Endothelial cell of umbilical vein (primary cell): ENCODE data around the gene MCRIP2. TPM values are rescaled to one million over a fixed set of nuclear protein-coding genes. Genes with fewer than 3 reads are reported as not detected.

Source experiments
- BruUV-seq: library from RNA; stranded (reverse); fragments of 400-500 nt; replicated peaks from 2 replicates; lab custom pipeline; 2021; lab: Mats Ljungman, UMichigan
- CTCF ChIA-PET: fragments of 300-600, 350-600 bp; sonication (Branson Sonifier 250); formaldehyde crosslinking; loops from one replicate; lab custom pipeline; 2021; ENCODE audit warnings: antibody characterized with exemption, inconsistent platforms; lab: Charles Lee
- POLR2A ChIA-PET: fragments of 300-600, 350-600 bp; sonication (Branson Sonifier 250); formaldehyde crosslinking; loops from one replicate; lab custom pipeline; 2021; ENCODE audit warnings: antibody characterized with exemption, inconsistent platforms; lab: Charles Lee
- DNase-seq: peaks from one replicate; pipeline ENCODE4 v3.0.0-alpha.2; 2011; ENCODE audit warnings: low read depth, low spot score
- FAIRE-seq: peaks from 2 replicates; lab custom pipeline; 2011; peaks lifted over from hg19 to GRCh38; lab: Jason Lieb, UNC
- H2AFZ ChIP-seq: 2 replicates; pipeline ENCODE4 v1.6.0; 2012; ENCODE audit warnings: low read depth, low read length, control low read depth, inconsistent platforms
- H3K27ac ChIP-seq: 2 replicates; pipeline ENCODE4 v1.5.1; 2011; ENCODE audit warnings: low read depth, mild to moderate bottlenecking, control low read depth, low read length, moderate library complexity; ENCODE audit not compliant: insufficient read depth
- H3K27me3 ChIP-seq, 2 experiments: 2 replicates each; pipeline versions ENCODE4 v1.6.0 to v1.6.1; 2011; ENCODE audit warnings: low read length in 2 of 2, mixed read lengths in 1 of 2; ENCODE audit not compliant: control insufficient read depth in 2 of 2, insufficient read depth in 2 of 2
- H3K36me3 ChIP-seq, 2 experiments: 2 replicates in 1 of 2; 3 replicates in 1 of 2; pipeline ENCODE4 v1.5.1; 2011; ENCODE audit warnings: low read length in 2 of 2, mild to moderate bottlenecking in 1 of 2, moderate library complexity in 1 of 2; ENCODE audit not compliant: control insufficient read depth in 2 of 2, insufficient read depth in 2 of 2; ENCODE audit errors: extremely low read depth in 1 of 2
- H3K4me1 ChIP-seq: 3 replicates; pipeline ENCODE4 v1.5.1; 2011; ENCODE audit warnings: mild to moderate bottlenecking, low read length; ENCODE audit not compliant: control insufficient read depth, insufficient read depth; ENCODE audit errors: extremely low read depth
- H3K4me2 ChIP-seq: 2 replicates; pipeline ENCODE4 v1.6.1; 2011; ENCODE audit warnings: low read length, control low read depth, mixed read lengths; ENCODE audit not compliant: insufficient read depth
- H3K4me3 ChIP-seq, 3 experiments: fragments of 200-600 bp in 1 of 3; sonication (generic), shearing (Covaris generic) in 1 of 3; replicated peaks in 1 of 3; 2 replicates each; pipeline ENCODE4 v1.5.1; 2011 to 2016; ENCODE audit warnings: control low read depth in 3 of 3, low read length in 3 of 3, mild to moderate bottlenecking in 2 of 3, inconsistent platforms in 1 of 3, low read depth in 1 of 3, moderate library complexity in 1 of 3; ENCODE audit not compliant: insufficient read depth in 1 of 3
- H3K79me2 ChIP-seq: 2 replicates; pipeline ENCODE4 v1.6.0; 2012; ENCODE audit warnings: low read length, inconsistent platforms; ENCODE audit not compliant: control insufficient read depth, insufficient read depth
- H3K9ac ChIP-seq: replicated peaks from 2 replicates; pipeline ENCODE3; 2011; ENCODE audit warnings: low read length, control low read depth; ENCODE audit not compliant: insufficient read depth; ENCODE audit errors: extremely low read depth
- H3K9me1 ChIP-seq: replicated peaks from 3 replicates; pipeline ENCODE4 v1.6.0; 2011; ENCODE audit warnings: mild to moderate bottlenecking, low read length; ENCODE audit not compliant: control insufficient read depth, insufficient read depth; ENCODE audit errors: extremely low read depth
- H3K9me3 ChIP-seq: replicated peaks from 2 replicates; pipeline ENCODE4 v1.5.1; 2012; ENCODE audit warnings: low read length, inconsistent platforms; ENCODE audit not compliant: control insufficient read depth, insufficient read depth
- H4K20me1 ChIP-seq: replicated peaks from 2 replicates; pipeline ENCODE3; 2011; ENCODE audit warnings: mild to moderate bottlenecking, low read length; ENCODE audit not compliant: control insufficient read depth, insufficient read depth; ENCODE audit errors: extremely low read depth
- CTCF ChIP-seq, 2 donors: IDR thresholded peaks; 1 replicate in 1 of 2; 2 replicates in 1 of 2; pipeline ENCODE4 v1.5.1; 2011; ENCODE audit warnings: low read length in 2 of 2, mild to moderate bottlenecking in 2 of 2, moderate library complexity in 2 of 2, control low read depth in 1 of 2, inconsistent platforms in 1 of 2, low read depth in 1 of 2; ENCODE audit not compliant: insufficient read depth in 1 of 2; ENCODE audit errors: extremely low read depth in 1 of 2
- EZH2 ChIP-seq: IDR thresholded peaks from 2 replicates; pipeline ENCODE4 v1.6.1; 2012; ENCODE audit warnings: borderline replicate concordance, low read depth, mild to moderate bottlenecking, moderate library complexity, low read length, inconsistent platforms; ENCODE audit not compliant: severe bottlenecking
- FOS ChIP-seq: IDR thresholded peaks from 2 replicates; pipeline ENCODE4 v1.6.1; 2011; ENCODE audit warnings: mild to moderate bottlenecking, low read length, moderate library complexity, borderline replicate concordance; ENCODE audit not compliant: insufficient read depth
- GATA2 ChIP-seq: IDR thresholded peaks from 2 replicates; pipeline ENCODE4 v1.7.0; 2011; ENCODE audit warnings: low read depth, mild to moderate bottlenecking, moderate library complexity, mixed read lengths, low read length; ENCODE audit not compliant: insufficient read length, insufficient read depth
- JUN ChIP-seq: IDR thresholded peaks from 2 replicates; pipeline ENCODE4 v1.6.1; 2011; ENCODE audit warnings: borderline replicate concordance, low read depth; ENCODE audit not compliant: insufficient read length, insufficient read depth
- MAX ChIP-seq: IDR thresholded peaks from 2 replicates; pipeline ENCODE4 v1.6.1; 2011; ENCODE audit not compliant: insufficient read depth, insufficient read length
- MYC ChIP-seq: IDR thresholded peaks from one replicate; pipeline ENCODE4 v1.6.1; 2011; ENCODE audit warnings: mild to moderate bottlenecking, low read depth, low read length
- POLR2A ChIP-seq: IDR thresholded peaks from 2 replicates; pipeline ENCODE4 v1.6.1; 2012; ENCODE audit warnings: low read depth, mild to moderate bottlenecking, control low read depth, low read length
- POLR2AphosphoS5 ChIP-seq: IDR thresholded peaks from 2 replicates; pipeline ENCODE4 v1.6.1; 2012; ENCODE audit warnings: low read depth, mild to moderate bottlenecking, control low read depth, low read length, moderate library complexity; ENCODE audit not compliant: insufficient read depth
- dilution Hi-C: fragments of 300-500 bp; cut with MboI; formaldehyde crosslinking; loops from one replicate; pipeline ENCODE4 v1.15.0; 2019; ENCODE audit warnings: low sequenced_read_pairs; ENCODE audit not compliant: extremely low pct_ligation_motif_present
- intact Hi-C: fragments of 100-400 bp; cut with micrococcal nuclease; formaldehyde crosslinking; loops from one replicate; pipeline ENCODE4 v1.10.0; 2022
- polyA plus RNA-seq, 4 experiments: library from polyadenylated mRNA; depleted of rRNA in 3 of 4; stranded (reverse) in 3 of 4; unstranded in 1 of 4; fragments of >200 nt; gene quantifications; 2 replicates each; pipeline versions ENCODE4 v1.2.1 to v1.2.3, GENCODE V29; 2011 to 2012; ENCODE audit warnings: missing spikeins in 1 of 4
- total RNA-seq: library from RNA; stranded (reverse); gene quantifications from 2 replicates; pipeline ENCODE4 v1.2.3, GENCODE V29; 2021

MCRIP2 gene
- total and polyA plus RNA-seq, 2 donors (not counting 3 experiments of a cell fraction or from before 2014, with no cell fraction given), result 17.1 to 18.9 TPM

- H3K9me3 ChIP-seq, result no peaks in the 10 kb centered on the region
- DNase-seq (no peak), FAIRE-seq (no peak)
- dilution Hi-C loops, result no loop called here
- TSS peak; percentile 43 for BruUV-seq
- POLR2A ChIA-PET, result no interaction called here
- peaks cover 7 to 19% of the 10 kb centered on the region in 2 experiments for H3K36me3 ChIP-seq
- CTCF ChIA-PET, result interaction anchor here (0.8 to 1.8 kb wide), 4 partner anchors 15 to 289 kb away, joined by 3 to 5 read pairs (median 4); no protein-coding TSS in a partner anchor
- intact Hi-C loops, result no loop called here
- H3K9me1 ChIP-seq, result no peaks in the 10 kb centered on the region
- H3K79me2 ChIP-seq, result peaks cover 31% of the 10 kb centered on the region
- no peaks in the 10 kb centered on the region for H4K20me1 ChIP-seq
- no peak overlapping the region for H3K9ac ChIP-seq
- no peak overlapping the region for H3K27ac ChIP-seq
- no peak overlapping the region for H2AFZ ChIP-seq
- H3K4me2 ChIP-seq, result peak overlapping the region; percentile 66
- TF ChIP-seq EZH2, result no peak
- no peak for TF ChIP-seq CTCF (IDR thresholded peaks at IDR 0.05; ENCODE audit: extremely low read depth in 1 of 2, insufficient read depth in 1 of 2, low read depth in 1 of 2, low read length in 2 of 2)
- TF ChIP-seq GATA2, result no peak
- no peak for TF ChIP-seq JUN
- no peak for TF ChIP-seq FOS
- no peak for TF ChIP-seq MAX
- TF ChIP-seq POLR2AphosphoS5, result no peak
- no peak for TF ChIP-seq MYC
- no peak for TF ChIP-seq POLR2A
- H3K27me3 ChIP-seq, result no peaks in the 10 kb centered on the region
- no peak overlapping the region for H3K4me3 ChIP-seq
- H3K4me1 ChIP-seq, result peaks cover 20% of the 10 kb centered on the region
Measured at GRCh38 chr16:681746-682427, 40.3 kb downstream of the MCRIP2 start.
